ENCODE measurements around the gene MAN2A1.
"Not testable (repeated sequence)": the region's sequence is repeated elsewhere in the genome, so short reads cannot be mapped to it uniquely, and the experiment has no call there.

MAN2A1 gene

DNA sequence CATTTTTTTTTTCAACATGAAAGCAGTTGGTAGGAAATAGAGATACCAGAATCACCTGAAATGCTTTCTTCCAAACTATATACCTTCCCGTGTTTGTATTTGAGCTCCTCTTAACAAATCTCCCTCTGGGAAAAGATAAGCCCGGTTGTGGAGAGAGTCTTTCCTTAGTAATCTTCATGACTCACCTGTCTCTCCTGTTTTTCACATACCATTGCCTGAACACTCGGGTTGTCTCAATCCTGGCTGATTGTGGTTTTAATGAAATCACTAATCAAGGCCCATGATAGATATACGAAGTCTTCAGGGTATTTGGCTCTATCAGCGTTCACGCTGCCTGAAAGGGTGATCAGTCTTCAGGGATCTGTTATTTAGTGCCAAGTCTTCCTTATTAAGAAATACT lies 136.7 kb downstream of the MAN2A1 start:
- DNase-seq (ENCODE audit: low spot score): no peak

DNA sequence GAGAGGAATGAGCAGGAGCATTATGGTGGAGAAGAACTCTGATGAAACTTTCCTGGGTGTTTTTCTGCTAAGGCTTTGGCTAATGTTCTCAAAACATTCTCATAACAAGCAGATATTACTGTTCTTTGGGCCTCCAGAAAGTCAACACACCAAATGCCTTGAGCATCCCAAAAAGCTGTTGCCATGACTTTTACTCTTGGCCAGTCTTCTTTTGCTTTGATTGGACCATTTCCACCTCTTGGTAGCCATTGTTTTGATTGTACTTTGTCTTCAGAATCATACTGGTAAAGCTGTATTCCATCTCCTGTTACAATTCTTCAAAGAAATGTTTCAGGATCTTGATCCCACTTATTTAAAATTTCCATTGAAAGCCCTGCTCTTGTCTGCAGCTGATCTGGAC lies 139.6 kb downstream of the MAN2A1 start:
- DNase-seq (ENCODE audit: low spot score): no peak

DNA sequence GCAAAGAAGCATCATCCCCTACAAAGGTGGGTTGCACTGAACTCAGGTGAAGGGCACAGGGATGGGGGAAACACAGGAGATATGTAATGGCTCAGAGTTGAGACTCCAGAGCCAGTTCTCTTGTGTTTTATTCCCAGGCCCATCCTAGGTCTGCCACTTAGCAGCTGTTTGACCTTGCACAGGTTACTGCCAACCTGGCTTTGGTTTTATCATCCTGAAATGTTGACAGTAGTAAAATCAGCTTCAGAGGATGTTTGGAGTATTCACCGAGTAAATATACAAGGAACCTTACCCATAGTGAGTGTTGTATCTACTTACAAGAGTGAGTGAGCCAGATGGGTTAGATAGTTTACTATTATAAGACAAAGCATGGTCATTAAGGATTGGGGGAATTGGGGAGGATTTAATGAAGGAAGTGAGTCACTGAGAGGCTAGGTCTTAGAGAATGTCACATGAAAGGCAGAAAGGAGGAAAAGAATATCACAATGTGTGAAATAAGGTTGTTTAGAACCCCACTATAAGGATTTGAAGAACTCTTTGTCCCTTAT lies 141.3 kb downstream of the MAN2A1 start:
- no peak for DNase-seq (ENCODE audit: low spot score)

DNA sequence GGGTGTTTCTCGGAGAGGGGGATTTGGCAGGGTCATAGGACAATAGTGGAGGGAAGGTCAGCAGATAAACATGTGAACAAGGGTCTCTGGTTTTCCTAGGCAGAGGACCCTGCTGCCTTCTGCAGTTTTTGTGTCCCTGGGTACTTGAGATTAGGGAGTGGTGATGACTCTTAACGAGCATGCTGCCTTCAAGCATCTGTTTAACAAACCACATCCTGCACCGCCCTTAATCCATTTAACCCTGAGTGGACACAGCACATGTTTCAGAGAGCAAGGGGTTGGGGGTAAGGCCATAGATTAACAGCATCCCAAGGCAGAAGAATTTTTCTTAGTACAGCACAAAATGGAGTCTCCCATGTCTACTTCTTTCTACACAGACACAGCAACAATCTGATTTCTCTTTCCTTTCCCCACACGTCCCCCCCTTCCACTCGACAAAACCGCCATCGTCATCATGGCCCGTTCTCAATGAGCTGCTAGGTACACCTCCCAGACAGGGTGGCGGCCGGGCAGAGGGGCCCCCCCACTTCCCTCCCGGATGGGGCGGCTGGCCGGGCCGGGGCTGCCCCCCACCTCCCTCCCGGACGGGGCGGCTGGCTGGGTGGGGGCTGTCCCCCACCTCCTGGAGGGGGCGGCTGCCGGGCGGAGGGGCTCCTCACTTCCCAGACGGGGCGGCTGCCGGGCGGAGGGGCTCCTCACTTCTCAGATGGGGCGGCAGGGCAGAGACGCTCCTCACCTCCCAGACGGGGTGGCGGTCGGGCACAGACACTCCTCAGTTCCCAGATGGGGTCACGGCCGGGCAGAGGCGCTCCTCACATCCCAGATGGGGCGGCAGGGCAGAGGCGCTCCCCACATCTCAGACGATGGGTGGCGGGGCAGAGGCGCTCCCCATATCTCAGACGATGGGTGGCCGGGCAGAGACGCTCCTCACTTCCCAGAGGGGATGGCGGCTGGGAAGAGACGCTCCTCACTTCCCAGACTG lies 142.8 kb downstream of the MAN2A1 start:
- not testable (repeated sequence) for DNase-seq (ENCODE audit: low spot score)

DNA sequence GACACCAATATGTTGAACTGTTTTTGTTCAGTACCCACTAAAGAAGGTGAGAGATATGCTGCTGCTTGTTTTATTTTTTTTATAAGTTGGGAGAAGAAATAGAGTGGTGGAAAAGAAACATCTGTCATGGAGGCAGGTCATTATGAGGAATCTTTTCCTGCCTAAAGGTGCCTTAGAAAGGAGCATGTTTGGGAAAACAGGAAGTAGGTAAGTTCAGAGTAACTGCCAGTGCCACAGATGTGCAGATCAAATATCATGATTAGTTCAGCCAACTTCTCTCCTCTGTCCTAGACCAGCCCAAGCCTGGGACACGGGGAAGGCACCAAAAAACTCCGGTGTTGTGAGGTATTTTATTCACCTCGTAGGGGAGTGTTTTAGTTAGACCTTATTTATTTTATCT lies 144.2 kb downstream of the MAN2A1 start:
- DNase-seq (ENCODE audit: low spot score): no peak

DNA sequence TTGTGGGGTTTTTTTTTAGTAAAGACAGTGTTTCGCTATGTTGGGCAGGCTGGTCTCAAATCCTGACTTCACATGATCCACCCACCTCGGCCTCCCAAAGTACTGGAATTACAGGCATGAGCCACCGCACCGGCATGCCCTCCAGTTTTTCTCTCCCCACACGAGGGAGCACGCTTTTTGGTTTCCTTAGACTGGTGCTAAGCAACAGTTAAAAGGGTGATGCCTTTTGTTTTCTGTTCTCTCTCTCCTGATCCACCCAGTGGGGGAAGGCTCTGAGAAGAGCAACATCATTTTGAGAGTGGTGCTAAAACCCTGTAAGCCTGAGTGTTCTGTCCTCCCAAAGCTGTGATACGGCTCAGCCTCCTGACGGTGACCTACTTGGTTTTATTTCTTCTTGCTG lies 146.6 kb downstream of the MAN2A1 start:
- DNase-seq (ENCODE audit: low spot score): no peak

GRCh38 chr5:109837231-109837861 lies 147.6 kb downstream of the MAN2A1 start:
- DNase-seq (ENCODE audit: low spot score): no peak

DNA sequence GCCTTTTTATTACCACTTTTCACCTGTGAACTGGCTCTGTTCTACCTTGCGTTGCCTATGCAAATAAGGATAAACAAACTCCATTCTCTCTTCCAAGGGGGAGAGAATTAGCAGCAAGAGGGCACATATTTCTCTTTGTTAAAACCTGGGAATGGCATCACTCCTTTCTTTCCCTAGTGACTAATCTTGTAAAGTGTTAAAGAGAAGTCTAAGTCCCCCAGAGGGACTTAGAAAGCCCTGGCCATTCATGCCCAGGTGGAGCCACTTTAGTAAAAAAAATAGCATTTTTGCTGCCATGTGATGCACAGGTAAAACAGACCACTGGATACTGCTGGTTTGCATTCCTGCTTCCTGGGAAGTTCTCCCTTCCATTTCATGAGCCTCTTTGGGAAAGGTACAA lies 148.4 kb downstream of the MAN2A1 start:
- no peak for DNase-seq (ENCODE audit: low spot score)

DNA sequence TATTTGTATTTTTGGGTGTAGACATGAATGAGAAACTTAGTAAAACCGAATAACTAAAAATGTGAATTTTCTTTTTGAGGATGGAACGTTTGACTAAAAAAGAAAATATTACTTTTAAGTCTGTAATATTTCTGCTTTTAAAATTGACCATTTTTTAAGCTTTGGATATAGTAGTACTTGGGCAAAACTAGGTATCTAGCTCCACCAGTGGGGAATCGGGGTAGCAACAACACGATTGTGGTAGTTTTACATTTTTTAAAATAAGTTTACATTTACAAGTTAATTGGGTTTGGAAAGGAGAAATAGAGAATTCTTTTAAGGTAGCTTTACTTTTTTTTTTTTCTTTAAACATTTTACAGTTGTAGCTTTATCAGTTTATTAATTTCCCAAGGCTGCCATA lies 154.4 kb downstream of the MAN2A1 start:
- no peak for DNase-seq (ENCODE audit: low spot score)

- DNase-seq (ENCODE audit: low spot score): no peak
Observed at GRCh38 chr5:109844695-109845094, 155.0 kb downstream of the MAN2A1 start.

- DNase-seq (ENCODE audit: low spot score): no peak
Observed at GRCh38 chr5:109848130-109848529, 158.4 kb downstream of the MAN2A1 start.

DNA sequence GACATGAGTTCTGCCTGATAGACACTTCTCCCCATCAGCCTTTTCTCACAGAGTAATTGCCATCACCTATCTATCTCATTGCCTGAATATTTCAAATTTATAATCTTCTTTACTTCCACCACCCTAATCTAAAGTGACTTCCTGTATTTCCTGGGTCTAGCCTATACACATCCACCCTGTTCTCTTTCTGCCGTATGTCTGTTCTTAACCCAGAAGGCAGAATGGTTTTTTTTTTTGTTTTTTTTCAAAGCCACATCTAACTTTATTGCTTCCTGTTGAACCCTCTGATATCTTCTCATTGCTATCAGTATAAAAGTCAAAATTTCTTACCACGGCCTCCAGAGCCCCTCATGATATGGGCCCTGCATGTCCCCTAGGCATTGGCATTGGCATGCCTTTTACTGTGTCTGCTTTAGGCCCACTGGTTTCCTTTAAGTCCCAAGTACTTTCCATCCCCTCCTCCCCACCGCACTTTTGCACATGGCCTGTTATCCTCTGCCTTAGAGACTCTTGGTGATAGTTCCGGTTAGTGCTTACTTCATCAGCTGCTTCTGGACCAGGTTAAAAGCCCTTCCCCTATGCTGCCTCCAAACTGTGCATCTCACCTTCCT lies 159.9 kb downstream of the MAN2A1 start:
- no peak for DNase-seq (ENCODE audit: low spot score)

GRCh38 chr5:109852371-109853155 lies 162.8 kb downstream of the MAN2A1 start:
- no peak for DNase-seq (ENCODE audit: low spot score)

DNA sequence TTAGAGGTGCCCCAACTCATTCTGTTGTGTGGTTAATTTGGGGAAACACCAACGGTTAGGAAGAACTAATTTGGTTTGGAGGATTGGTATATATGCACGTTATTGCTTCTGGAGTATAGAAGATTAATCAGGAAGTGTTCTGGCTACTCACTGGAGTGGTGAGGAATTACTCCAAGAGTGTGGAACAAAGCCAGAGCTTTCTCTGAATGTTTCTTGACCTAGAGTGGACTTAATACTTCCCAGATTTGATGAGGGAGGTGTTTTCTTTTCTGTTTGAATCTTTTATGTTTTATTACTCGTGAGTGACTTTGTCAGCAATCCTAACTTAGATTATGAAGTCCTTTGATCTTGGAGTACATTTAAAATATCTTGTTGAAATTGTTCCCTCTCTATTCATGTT lies 163.7 kb downstream of the MAN2A1 start:
- no peak for DNase-seq (ENCODE audit: low spot score)

DNA sequence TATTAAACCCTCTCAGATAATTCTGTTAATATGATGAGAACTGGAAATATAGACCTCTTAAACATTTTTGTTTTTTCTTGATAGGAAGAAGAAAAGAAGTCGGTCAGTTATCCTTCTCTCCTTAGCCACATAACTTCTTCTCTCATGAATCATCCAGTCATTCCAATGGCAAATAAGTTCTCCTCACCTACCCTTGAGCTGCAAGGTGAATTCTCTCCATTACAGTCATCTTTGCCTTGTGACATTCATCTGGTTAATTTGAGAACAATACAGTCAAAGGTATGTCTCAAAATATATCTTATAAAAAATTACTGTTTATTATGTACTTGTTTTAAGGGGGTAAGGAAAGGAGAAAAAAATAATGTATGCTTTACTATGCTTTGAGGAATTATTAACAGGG lies 165.3 kb downstream of the MAN2A1 start:
- no peak for DNase-seq (ENCODE audit: low spot score)

- DNase-seq (ENCODE audit: low spot score): no peak
Observed at GRCh38 chr5:109857405-109858031, 167.8 kb downstream of the MAN2A1 start.

- DNase-seq (ENCODE audit: low spot score): no peak
Observed at GRCh38 chr5:109859537-109859936, 169.8 kb downstream of the MAN2A1 start.

DNA sequence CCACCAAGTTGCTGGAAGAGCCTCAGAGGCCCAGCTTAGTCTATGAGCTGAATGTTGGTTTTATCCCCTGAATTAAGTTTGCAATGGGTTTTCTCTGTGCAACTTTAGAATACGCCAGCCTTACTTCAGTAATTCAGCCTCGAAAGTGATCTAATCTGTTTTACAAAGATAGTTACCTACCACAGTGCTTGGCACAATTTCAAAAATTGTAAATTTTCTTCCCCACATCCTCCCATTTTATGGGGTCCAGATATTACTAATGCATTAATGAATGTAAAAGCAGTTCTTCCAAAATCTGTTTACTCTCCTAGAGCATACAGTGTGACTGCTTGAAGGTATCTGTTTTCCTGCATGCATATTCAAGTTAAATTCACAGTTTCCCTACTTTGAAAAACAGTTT lies 172.6 kb downstream of the MAN2A1 start:
- no peak for DNase-seq (ENCODE audit: low spot score)

GRCh38 chr5:109863752-109864151 lies 174.0 kb downstream of the MAN2A1 start:
- no peak for DNase-seq (ENCODE audit: low spot score)

DNA sequence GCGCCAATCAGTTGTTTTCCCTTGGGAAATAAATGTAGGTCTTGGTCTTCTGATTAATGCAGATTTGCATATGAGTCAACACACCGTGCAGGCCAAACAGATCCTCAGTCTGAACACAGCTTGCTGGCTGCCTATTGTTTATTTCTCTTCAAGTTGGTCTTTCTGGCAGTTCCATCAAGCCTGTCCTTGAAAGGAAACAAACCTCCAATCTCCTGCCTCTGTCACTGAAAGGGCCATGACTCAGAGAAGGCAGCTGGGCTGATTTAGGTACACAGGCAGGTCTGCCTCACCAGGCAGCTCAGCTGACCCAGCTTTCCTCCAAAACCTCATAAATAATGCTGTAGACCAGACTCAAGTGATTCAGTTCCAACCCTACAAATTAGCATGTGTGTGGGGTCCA lies 175.9 kb downstream of the MAN2A1 start:
- DNase-seq (ENCODE audit: low spot score): no peak

- DNase-seq (ENCODE audit: low spot score): no peak
Observed at GRCh38 chr5:109866051-109866450, 176.3 kb downstream of the MAN2A1 start.
